GM12875 (cell line): Measurements from ENCODE around the gene SLC49A4.

Experiments used
- H3K4me3 ChIP-seq: one replicate; pipeline ENCODE4 v1.5.1; 2011; ENCODE audit warnings: low read depth, low read length, control low read depth
- CTCF ChIP-seq: IDR thresholded peaks from 2 replicates; pipeline ENCODE4 v1.5.1; 2011; ENCODE audit warnings: low read depth, mild to moderate bottlenecking, control low read depth, inconsistent platforms, low read length, moderate library complexity, borderline replicate concordance; ENCODE audit not compliant: insufficient read depth

Gene SLC49A4

GRCh38 chr3:122760453-122761271 lies 34.2 kb upstream of the SLC49A4 start:
- H3K4me3 ChIP-seq: no peak overlapping the region
- TF ChIP-seq CTCF: no peak

- H3K4me3 ChIP-seq: no peak overlapping the region
- TF ChIP-seq CTCF: no peak
Observed at GRCh38 chr3:122766430-122766829, 28.4 kb upstream of the SLC49A4 start.

- H3K4me3 ChIP-seq: no peak overlapping the region
- no peak for TF ChIP-seq CTCF
Observed at GRCh38 chr3:122767540-122768372, 27.1 kb upstream of the SLC49A4 start.

- H3K4me3 ChIP-seq: no peak overlapping the region
- TF ChIP-seq CTCF: no peak
Observed at GRCh38 chr3:122770521-122771202, 24.2 kb upstream of the SLC49A4 start.

GRCh38 chr3:122772827-122773226 lies 22.0 kb upstream of the SLC49A4 start:
- H3K4me3 ChIP-seq: no peak overlapping the region
- no peak for TF ChIP-seq CTCF

- no peak overlapping the region for H3K4me3 ChIP-seq
- TF ChIP-seq CTCF: no peak
Observed at GRCh38 chr3:122773944-122774509, 20.8 kb upstream of the SLC49A4 start.
